Measurements from ENCODE around the gene KLHL5.
"Not testable (repeated sequence)": the region's sequence is repeated elsewhere in the genome, so short reads cannot be mapped to it uniquely, and the experiment has no call there.

Gene KLHL5

GRCh38 chr4:39062094-39062769 is at the start of gene KLHL5:
TSS of gene KLHL5 (plus strand) at chr4:39062232. CDS start at chr4:39062653, 421 bp downstream.
- DNase-seq (ENCODE audit: low read depth) = no peak

DNA sequence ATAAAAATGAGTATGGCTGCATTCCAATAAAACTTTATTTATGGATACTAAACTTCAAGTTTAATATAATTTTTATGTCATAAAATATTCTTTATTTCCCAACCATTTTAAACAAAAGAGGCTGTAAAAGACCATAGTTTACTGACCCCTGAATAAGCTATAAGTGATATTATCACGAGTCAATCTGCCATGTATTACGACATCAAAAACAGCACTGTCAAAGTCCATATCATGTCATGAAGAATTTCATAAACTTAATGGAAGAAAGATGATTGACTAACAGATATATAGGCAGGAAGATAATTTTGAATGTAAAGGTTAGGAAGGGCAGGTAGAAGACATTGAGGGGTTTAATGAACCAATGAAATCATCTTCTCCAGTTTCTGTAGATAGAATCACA is 48.0 kb upstream of the KLHL5 start:
- no peak for DNase-seq (ENCODE audit: low read depth)

DNA sequence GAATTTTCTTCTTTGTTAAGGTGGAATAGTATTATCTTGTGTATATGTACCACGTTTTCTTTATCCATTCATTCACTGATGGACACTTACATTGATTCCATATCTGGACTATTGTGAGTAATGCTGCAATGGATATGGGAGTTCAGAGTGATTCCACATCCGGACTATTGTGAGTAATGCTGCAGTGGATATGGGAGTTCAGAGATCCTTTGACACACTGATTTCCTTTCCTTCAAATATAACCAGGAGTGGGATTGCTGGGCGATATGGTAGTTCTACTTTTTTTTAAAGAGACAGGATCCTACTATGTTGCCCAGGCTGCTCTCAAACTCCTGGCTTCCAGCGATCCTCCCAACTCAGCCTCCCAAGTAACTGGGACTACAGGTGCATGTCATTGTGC is 41.9 kb upstream of the KLHL5 start:
- DNase-seq (ENCODE audit: low read depth) = no peak

GRCh38 chr4:39021631-39022030 is 40.4 kb upstream of the KLHL5 start:
- no peak for DNase-seq (ENCODE audit: low read depth)

- DNase-seq (ENCODE audit: low read depth) = no peak
Measured at GRCh38 chr4:39022241-39022640, 39.8 kb upstream of the KLHL5 start.

GRCh38 chr4:39023059-39023458 is 39.0 kb upstream of the KLHL5 start:
- no peak for DNase-seq (ENCODE audit: low read depth)

DNA sequence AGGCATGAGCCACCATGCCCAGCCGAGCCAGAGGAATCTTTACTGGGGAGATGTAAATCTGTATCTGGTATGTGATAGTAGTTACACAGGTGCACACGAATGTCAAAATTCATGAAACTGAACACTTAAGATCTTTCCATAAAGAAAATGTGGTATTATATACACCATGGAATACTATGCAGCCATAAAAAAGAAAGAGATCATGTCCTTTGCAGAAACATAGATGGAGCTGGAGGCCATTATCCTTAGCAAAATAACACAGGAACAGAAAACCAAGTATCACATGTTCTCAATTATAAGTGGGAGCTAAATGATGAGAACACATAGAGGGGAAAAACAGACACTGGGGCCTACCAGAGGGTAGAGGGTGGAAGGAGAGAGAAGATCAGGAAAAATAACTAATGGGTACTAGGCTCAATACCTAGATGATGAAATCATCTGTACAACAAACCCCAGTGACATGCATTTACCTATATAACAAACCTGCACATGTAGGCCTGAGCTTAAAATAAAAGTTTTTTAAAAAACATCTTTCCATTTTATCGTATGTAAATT is 37.6 kb upstream of the KLHL5 start:
- no peak for DNase-seq (ENCODE audit: low read depth)

DNA sequence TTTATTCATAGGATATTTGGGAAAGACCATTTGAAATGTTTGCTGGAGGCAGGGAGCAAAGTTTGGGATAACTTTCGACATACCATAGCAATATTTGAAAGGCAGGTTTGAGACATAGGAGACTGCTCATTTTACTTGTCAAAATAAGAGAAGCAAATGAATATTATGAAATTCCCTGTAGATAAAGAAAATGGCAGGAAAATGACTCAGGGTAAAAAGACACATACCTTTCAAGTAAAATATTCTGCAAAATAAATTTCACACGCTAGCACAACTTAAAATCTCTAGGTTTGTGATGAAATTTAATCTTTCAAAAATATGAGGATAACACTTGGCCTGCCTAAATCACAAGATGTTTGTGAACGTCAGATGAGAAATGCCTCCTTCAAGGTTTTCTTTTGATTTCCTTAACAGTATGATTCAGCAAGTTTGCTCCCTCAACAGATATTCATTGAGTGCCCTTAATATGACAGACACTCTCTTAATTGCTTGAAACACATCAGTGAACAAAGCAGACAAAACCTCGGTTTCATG is 36.4 kb upstream of the KLHL5 start:
- DNase-seq (ENCODE audit: low read depth) = no peak

GRCh38 chr4:39026096-39026495 is 35.9 kb upstream of the KLHL5 start:
- no peak for DNase-seq (ENCODE audit: low read depth)

DNA sequence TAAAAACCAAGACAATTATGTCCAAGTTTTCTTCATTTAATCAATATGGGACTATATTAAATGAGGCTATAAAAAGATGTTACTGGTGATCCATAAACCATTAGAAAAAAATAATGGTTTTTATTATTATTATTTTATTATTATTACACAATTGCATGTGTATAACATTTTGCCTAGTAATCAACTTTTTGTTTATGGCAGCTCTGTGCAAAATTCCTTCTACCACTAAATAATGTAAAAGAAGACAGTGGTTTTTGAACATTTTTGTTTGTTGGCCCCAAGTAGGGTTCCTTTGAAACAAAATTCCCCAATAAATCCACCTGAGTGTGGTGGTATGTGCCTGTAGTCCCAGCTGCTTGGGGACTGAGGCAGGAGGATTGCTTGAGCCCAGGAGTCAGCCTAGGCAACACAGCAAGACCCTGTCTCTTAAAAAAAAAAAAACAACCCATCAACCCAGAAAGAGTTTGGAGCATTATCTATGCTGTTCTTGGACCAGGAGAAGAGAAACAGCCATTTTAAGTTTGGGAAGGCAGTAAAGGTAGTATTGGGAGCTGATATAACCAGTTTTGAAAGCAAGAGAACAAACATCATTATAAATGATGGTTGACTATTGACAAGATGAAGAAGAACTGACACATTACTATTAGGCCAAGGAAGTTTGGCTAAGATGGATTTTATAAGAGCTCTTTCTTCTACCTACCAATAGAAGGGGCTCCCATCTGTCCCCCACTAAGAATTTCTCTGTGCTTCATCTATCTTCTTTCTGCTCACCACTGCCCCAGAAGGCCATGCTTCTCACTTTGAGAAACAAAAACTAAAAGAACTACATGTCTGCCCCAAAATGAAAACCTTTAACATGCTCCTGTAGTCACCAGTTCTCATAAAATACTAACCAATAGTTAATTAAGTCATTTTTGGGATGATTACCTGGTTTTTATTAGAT is 32.0 kb upstream of the KLHL5 start:
- no peak for DNase-seq (ENCODE audit: low read depth)

GRCh38 chr4:39030725-39031124 is 31.3 kb upstream of the KLHL5 start:
- no peak for DNase-seq (ENCODE audit: low read depth)

- DNase-seq (ENCODE audit: low read depth) = not testable (repeated sequence)
Measured at GRCh38 chr4:39031590-39032020, 30.4 kb upstream of the KLHL5 start.

DNA sequence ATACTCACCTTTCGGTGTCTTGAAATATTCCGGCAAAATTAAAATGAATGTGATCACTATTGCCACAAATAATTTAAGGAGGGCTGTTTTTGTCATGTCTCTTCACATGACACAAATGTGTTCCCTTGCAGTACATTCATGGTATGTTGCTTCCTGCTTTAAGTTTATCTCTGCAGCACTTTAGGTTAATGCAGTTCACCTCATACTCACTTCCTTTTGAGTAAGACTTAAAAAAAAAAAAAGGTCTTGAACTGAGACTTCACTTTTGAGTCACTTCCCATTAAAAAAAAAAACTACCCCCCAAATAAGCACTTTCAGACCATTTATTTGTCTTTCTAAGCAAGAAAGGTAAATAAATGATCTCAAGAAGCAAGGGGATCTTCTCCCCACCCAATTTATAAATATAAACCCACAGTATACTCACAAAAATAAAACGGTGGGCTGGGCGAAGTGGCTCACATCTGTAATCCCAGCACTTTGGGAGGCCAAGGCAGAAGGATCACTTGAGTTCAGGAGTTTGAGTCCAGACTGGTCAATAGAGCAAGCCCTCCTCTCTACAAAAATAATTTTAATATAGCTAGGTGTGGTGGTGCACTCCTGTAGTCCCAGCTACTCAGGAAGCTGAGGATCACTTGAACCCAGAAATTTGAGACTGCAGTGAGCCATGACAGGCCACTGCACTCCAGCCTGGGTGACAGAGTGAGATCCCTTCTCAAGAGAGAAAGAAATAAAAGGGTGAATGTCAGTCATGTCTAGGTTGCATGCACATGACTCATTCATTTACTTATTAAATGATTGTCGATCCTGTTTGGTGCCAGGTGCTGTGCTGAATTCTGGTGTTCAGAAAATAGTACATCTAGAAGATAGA is 29.6 kb upstream of the KLHL5 start, which contains the start of gene TMEM156:
TMEM156 (minus strand) TSS at position 192 of the 868 bp plus-strand sequence; CDS start at position 96, 96 bp downstream.
- no peak for DNase-seq (ENCODE audit: low read depth)

- no peak for DNase-seq (ENCODE audit: low read depth)
Measured at GRCh38 chr4:39036172-39036571, 25.9 kb upstream of the KLHL5 start.

GRCh38 chr4:39037491-39037825 is 24.6 kb upstream of the KLHL5 start:
- no peak for DNase-seq (ENCODE audit: low read depth)

GRCh38 chr4:39037941-39038340 is 24.1 kb upstream of the KLHL5 start:
- no peak for DNase-seq (ENCODE audit: low read depth)

- no peak for DNase-seq (ENCODE audit: low read depth)
Measured at GRCh38 chr4:39039108-39039507, 22.9 kb upstream of the KLHL5 start.

- DNase-seq (ENCODE audit: low read depth) = no peak
Measured at GRCh38 chr4:39042366-39042765, 19.7 kb upstream of the KLHL5 start.

- no peak for DNase-seq (ENCODE audit: low read depth)
Measured at GRCh38 chr4:39043058-39043860, 18.8 kb upstream of the KLHL5 start.

DNA sequence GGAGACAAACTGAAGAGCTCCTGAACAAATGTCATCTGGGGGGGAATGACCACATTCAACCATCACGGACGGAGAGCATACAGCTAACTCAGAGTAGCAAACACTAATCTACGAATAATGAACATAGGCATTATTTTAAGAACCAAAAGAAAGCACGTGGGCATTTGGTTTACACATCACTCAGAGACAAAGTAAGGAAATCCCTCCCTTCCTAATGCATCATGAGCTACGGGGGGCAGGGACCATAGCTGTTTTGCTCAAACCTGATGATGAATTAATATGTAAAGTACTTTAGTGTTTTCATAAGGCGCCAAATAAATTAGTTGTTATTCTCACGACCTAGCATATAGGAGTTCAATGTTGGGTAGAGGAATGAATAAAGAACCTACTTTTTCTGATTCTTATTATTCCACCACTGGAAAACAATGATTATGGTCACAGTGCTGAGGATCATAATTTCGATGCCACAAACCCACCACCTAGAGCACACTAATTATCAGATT is 18.1 kb upstream of the KLHL5 start:
- no peak for DNase-seq (ENCODE audit: low read depth)
